ENCODE results near the gene NIPAL1.

NIPAL1 gene

DNA sequence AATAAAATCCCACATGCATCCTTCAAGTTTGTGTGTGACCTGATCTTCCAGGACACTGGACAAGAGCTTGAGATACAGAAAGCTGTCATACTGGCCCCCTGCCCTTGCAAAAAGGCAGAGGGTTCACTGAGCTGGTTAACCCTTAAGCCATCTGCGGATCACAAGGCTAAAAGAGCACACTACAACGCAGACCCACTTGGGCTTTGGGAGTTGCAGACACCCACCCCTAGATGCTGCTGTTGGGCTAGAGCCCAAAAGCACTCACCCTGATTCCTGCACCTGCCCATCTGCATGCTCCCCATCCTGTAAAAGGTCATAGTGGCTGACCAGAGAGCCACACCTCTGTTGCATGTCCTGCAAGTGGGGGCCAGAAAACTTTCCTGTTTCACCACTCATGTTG is 66.4 kb downstream of the NIPAL1 start:
- no peak overlapping the region for H3K9ac ChIP-seq (ENCODE audit: low read depth, low read length)
- no peak overlapping the region for H2AFZ ChIP-seq (ENCODE audit: low read depth, low read length)
- H3K4me1 ChIP-seq (ENCODE audit: insufficient read depth, low read length), result no peaks in the 10 kb centered on the region
- H3K36me3 ChIP-seq (ENCODE audit: insufficient read depth, low read length), result no peaks in the 10 kb centered on the region
- no peaks in the 10 kb centered on the region for H4K20me1 ChIP-seq (ENCODE audit: insufficient read depth, low read length)
- no peaks in the 10 kb centered on the region for H3K9me3 ChIP-seq (ENCODE audit: insufficient read depth, low read length, severe bottlenecking)
- no peak overlapping the region for H3K4me2 ChIP-seq (ENCODE audit: insufficient read depth, low read length)
- H3K79me2 ChIP-seq (ENCODE audit: insufficient read depth, low read length), result no peaks in the 10 kb centered on the region
- no peak overlapping the region for H3K27ac ChIP-seq (ENCODE audit: low read length)
- no peak for ATAC-seq (ENCODE audit: insufficient read depth, low read depth)
- no peak overlapping the region for H3K4me3 ChIP-seq (ENCODE audit: low read depth in 1 of 2, low read length in 2 of 2)
- TF ChIP-seq EZH2 (IDR thresholded peaks at IDR 0.05; ENCODE audit: borderline replicate concordance, low read depth, low read length, severe bottlenecking), result no peak
- TF ChIP-seq, protein P1, sequence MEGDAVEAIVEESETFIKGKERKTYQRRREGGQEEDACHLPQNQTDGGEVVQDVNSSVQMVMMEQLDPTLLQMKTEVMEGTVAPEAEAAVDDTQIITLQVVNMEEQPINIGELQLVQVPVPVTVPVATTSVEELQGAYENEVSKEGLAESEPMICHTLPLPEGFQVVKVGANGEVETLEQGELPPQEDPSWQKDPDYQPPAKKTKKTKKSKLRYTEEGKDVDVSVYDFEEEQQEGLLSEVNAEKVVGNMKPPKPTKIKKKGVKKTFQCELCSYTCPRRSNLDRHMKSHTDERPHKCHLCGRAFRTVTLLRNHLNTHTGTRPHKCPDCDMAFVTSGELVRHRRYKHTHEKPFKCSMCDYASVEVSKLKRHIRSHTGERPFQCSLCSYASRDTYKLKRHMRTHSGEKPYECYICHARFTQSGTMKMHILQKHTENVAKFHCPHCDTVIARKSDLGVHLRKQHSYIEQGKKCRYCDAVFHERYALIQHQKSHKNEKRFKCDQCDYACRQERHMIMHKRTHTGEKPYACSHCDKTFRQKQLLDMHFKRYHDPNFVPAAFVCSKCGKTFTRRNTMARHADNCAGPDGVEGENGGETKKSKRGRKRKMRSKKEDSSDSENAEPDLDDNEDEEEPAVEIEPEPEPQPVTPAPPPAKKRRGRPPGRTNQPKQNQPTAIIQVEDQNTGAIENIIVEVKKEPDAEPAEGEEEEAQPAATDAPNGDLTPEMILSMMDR (IDR thresholded peaks at IDR 0.05; ENCODE audit: borderline replicate concordance, extremely low read depth, low read length, poor library complexity, severe bottlenecking), result no peak
- H3K27me3 ChIP-seq (ENCODE audit: insufficient read depth, low read length, poor library complexity), result no peaks in the 10 kb centered on the region
- no peak for DNase-seq

DNA sequence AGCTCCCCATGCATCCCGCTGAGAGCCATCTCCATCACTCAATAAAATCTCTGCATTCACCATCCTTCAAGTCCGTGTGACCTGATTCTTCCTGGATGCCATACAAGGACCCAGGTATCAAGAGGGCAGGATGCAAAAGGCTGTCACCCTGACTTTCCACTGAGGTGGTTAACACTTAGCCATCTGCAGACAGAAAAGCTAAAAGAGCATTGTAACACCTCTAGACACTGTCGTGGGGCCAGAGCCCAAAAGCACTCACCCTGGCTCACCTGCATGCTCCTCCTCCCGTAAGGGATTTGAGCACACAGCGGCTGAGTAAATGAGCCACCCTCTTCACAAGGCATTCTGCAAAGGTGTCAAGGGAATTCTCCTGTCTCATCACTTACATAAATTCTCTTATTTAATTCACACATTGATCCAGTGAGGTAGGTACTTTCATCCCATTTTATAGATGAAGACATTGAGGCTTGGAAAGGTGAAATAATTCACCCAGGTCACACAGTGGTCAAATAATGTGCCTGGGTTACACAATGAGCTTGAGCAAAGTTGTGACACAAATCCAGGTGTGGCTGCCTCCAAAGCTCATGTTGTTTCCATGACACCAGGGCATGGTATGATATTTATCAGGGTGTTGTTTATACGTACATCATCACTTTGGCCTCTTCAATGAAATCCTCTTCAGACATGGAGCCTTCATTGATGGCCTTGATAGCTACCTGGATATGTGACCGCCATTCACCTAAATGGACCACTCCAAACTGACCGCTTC is 69.4 kb downstream of the NIPAL1 start:
- no peaks in the 10 kb centered on the region for H4K20me1 ChIP-seq (ENCODE audit: insufficient read depth, low read length)
- H3K27me3 ChIP-seq (ENCODE audit: insufficient read depth, low read length, poor library complexity), result no peaks in the 10 kb centered on the region
- no peaks in the 10 kb centered on the region for H3K79me2 ChIP-seq (ENCODE audit: insufficient read depth, low read length)
- H3K27ac ChIP-seq (ENCODE audit: low read length), result no peak overlapping the region
- H3K9me3 ChIP-seq (ENCODE audit: insufficient read depth, low read length, severe bottlenecking), result no peaks in the 10 kb centered on the region
- H3K4me3 ChIP-seq (ENCODE audit: low read depth in 1 of 2, low read length in 2 of 2), result no peak overlapping the region
- H3K4me2 ChIP-seq (ENCODE audit: insufficient read depth, low read length), result no peak overlapping the region
- no peak for DNase-seq
- H3K4me1 ChIP-seq (ENCODE audit: insufficient read depth, low read length), result no peaks in the 10 kb centered on the region
- H2AFZ ChIP-seq (ENCODE audit: low read depth, low read length), result no peak overlapping the region
- TF ChIP-seq, protein P1 (IDR thresholded peaks at IDR 0.05; ENCODE audit: borderline replicate concordance, extremely low read depth, low read length, poor library complexity, severe bottlenecking), result no peak
- no peak for TF ChIP-seq EZH2 (IDR thresholded peaks at IDR 0.05; ENCODE audit: borderline replicate concordance, low read depth, low read length, severe bottlenecking)
- H3K36me3 ChIP-seq (ENCODE audit: insufficient read depth, low read length), result no peaks in the 10 kb centered on the region
- no peak overlapping the region for H3K9ac ChIP-seq (ENCODE audit: low read depth, low read length)
- ATAC-seq (ENCODE audit: insufficient read depth, low read depth), result no peak

Measured in DND-41 (cell line).